Gastrocnemius medialis (tissue), 4 donors: Measurements from ENCODE around the gene C1orf35. TPM values are rescaled to one million over a fixed set of nuclear protein-coding genes. Genes with fewer than 3 reads are reported as not detected.
A peak's percentile ranks its signal among the peaks of the same experiment; 100 is the strongest.

Experiments used
- ATAC-seq, 2 donors: fragments of 150-250 bp; one replicate each; pipeline ENCODE4 v1.9.1; 2016
- DNase-seq, 2 donors: peaks; one replicate each; pipeline ENCODE4 v3.0.0-alpha.2; 2019
- H3K27ac ChIP-seq, 4 donors: fragments of 200-600 bp; sonication (generic); 1 replicate in 1 of 4; 2 replicates in 3 of 4; pipeline ENCODE4 v1.5.1; 2016 to 2018; ENCODE audit warnings: mild to moderate bottlenecking in 2 of 4, moderate library complexity in 1 of 4
- H3K27me3 ChIP-seq, 3 donors: fragments of 200-600 bp; sonication (generic) in 2 of 3; 1 replicate in 1 of 3; 2 replicates in 2 of 3; pipeline versions ENCODE4 v1.5.1 to v1.6.0; 2016 to 2019; ENCODE audit warnings: mild to moderate bottlenecking in 1 of 3, moderate library complexity in 1 of 3
- H3K36me3 ChIP-seq, 2 donors: fragments of 200-600 bp; sonication (generic) in 1 of 2; one replicate each; pipeline ENCODE4 v1.5.1; 2017 to 2018
- H3K4me1 ChIP-seq, 2 donors: fragments of 200-600 bp; sonication (generic) in 1 of 2; one replicate each; pipeline ENCODE4 v1.5.1; 2016 to 2017; ENCODE audit warnings: mild to moderate bottlenecking in 2 of 2
- H3K4me3 ChIP-seq, 4 donors: fragments of 200-600 bp; sonication (generic) in 3 of 4; 1 replicate in 1 of 4; 2 replicates in 3 of 4; pipeline ENCODE4 v1.5.1; 2016 to 2019; ENCODE audit warnings: mild to moderate bottlenecking in 2 of 4
- H3K9me3 ChIP-seq, 3 donors: fragments of 200-600 bp; sonication (generic) in 2 of 3; 1 replicate in 1 of 3; 2 replicates in 2 of 3; pipeline ENCODE4 v1.5.1; 2016 to 2019
- POLR2A ChIP-seq, 2 donors: fragments of 450-650 bp; IDR thresholded peaks; one replicate each; pipeline ENCODE4 v1.6.1; 2017; ENCODE audit warnings: antibody characterized with exemption in 2 of 2, mild to moderate bottlenecking in 2 of 2, moderate library complexity in 2 of 2
- in situ Hi-C, 4 donors: fragments of 200-750 bp; cut with MboI; loops; one replicate each; pipeline versions ENCODE4 v1.15.0 to v1.8.0; 2017; ENCODE audit warnings: low sequenced_read_pairs in 4 of 4
- intact Hi-C: fragments of 100-400 bp; cut with DNase I; formaldehyde crosslinking; loops from one replicate; pipeline ENCODE4 v1.15.1; 2023; ENCODE audit warnings: low total_unique reads
- total RNA-seq, 4 donors: library from RNA; depleted of rRNA; stranded (reverse); fragments of >200 nt; gene quantifications; one replicate each; pipeline versions ENCODE4 v1.1.0 to v1.2.3, GENCODE V29; 2016
- TF ChIP-seq, protein P1 (sequence below), 5 experiments: fragments of 450-650 bp in 3 of 5; fragments of 200-600 bp in 2 of 5; sonication (generic) in 2 of 5; IDR thresholded peaks in 4 of 5; conservative IDR thresholded peaks in 1 of 5; 1 replicate in 4 of 5; 2 replicates in 1 of 5; pipeline ENCODE4 v1.5.1; 2016 to 2019; ENCODE audit warnings: antibody characterized with exemption in 5 of 5, mild to moderate bottlenecking in 3 of 5, moderate library complexity in 3 of 5

C1orf35 gene
- total RNA-seq, 4 donors from 2014 or later = 5.9 to 11.0 (median 7.8) TPM

DNA sequence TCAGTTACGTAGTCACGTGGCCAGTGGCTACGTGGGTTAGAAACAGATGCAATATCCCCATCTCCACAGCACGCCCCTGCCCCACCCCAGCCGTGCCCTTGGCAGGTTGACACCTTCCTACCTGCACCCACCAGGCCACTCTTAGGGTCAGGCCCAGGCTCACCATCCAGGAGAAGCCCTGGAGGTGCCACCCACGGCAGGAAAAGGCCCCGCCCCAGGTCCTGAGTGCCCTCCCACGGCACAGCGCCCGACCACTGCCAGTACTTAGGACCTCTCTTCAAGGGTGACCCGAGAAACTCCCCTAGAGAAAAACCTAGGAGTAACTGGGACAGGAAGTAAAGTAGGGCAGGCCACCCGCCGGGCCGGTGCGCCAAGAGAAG, 1.5 kb downstream of the C1orf35 start:
- H3K9me3 ChIP-seq = no peaks in the 10 kb centered on the region
- peaks cover 14 to 21% of the 10 kb centered on the region in 2 donors for H3K4me1 ChIP-seq
- H3K27me3 ChIP-seq = no peaks in the 10 kb centered on the region
- peaks cover 0 to 45% of the 10 kb centered on the region in 2 donors for H3K36me3 ChIP-seq
- no peak for ATAC-seq
- H3K4me3 ChIP-seq = peak overlapping the region in 1 of 4 donors; percentile 92
- in situ Hi-C loops = no loop called here
- no peak for DNase-seq
- intact Hi-C loops = loop anchor here (10.0 kb wide), 2 partner anchors 303 to 383 kb away; partner anchors contain the start of genes RNF187 and TRIM11
- TF ChIP-seq, protein P1, sequence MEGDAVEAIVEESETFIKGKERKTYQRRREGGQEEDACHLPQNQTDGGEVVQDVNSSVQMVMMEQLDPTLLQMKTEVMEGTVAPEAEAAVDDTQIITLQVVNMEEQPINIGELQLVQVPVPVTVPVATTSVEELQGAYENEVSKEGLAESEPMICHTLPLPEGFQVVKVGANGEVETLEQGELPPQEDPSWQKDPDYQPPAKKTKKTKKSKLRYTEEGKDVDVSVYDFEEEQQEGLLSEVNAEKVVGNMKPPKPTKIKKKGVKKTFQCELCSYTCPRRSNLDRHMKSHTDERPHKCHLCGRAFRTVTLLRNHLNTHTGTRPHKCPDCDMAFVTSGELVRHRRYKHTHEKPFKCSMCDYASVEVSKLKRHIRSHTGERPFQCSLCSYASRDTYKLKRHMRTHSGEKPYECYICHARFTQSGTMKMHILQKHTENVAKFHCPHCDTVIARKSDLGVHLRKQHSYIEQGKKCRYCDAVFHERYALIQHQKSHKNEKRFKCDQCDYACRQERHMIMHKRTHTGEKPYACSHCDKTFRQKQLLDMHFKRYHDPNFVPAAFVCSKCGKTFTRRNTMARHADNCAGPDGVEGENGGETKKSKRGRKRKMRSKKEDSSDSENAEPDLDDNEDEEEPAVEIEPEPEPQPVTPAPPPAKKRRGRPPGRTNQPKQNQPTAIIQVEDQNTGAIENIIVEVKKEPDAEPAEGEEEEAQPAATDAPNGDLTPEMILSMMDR (IDR thresholded peaks at IDR 0.05 in 4 of 5, conservative IDR thresholded peaks at IDR 0.05 in 1 of 5) = no peak
- no peak for TF ChIP-seq POLR2A (IDR thresholded peaks at IDR 0.05)
- H3K27ac ChIP-seq = peak overlapping the region; percentile 81 to 97 (median 90)

- DNase-seq = no peak
These were observed 2.1 kb downstream of the C1orf35 start for GRCh38 chr1:228100822-228101613.

DNA sequence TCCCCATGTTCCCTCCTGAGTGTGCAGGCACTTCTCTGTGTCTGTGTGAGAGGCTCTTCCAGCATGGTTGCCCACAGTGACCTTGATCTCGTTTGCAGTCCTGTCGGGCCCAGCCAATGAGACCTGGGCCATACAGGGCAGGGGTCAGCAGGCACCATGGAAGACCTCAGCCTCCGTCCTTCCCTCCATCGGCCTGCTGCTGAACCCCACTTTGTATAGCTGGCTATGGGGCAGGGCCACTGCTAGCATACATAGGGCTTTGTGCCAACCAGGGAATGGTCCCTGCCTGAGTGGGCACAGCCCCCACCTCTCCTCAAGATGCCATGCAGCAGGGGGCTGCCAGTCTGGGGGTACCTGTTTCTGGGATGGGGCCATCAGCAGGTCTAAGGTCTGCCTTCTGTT, 3.8 kb downstream of the C1orf35 start:
- H3K9me3 ChIP-seq = peaks cover 0 to 4% (median 0%) of the 10 kb centered on the region in 3 donors
- peaks cover 7 to 21% of the 10 kb centered on the region in 2 donors for H3K4me1 ChIP-seq
- ATAC-seq (no peak), DNase-seq (no peak)
- H3K27ac ChIP-seq = no peak overlapping the region
- H3K36me3 ChIP-seq = peaks cover 0 to 34% of the 10 kb centered on the region in 2 donors
- TF ChIP-seq, protein P1 (IDR thresholded peaks at IDR 0.05 in 4 of 5, conservative IDR thresholded peaks at IDR 0.05 in 1 of 5) = no peak
- no peak for TF ChIP-seq POLR2A (IDR thresholded peaks at IDR 0.05)
- no peaks in the 10 kb centered on the region for H3K27me3 ChIP-seq
- in situ Hi-C loops (loop anchor here in 1 of 4 donors (25.0 kb wide), 1 partner anchor 337 kb away; no protein-coding TSS in a partner anchor), intact Hi-C loops (no loop called here)
- H3K4me3 ChIP-seq = no peak overlapping the region

More at GRCh38 chr1:228100822-228101613, 2.1 kb downstream of the C1orf35 start:
- Histone ChIP-seq H3K27ac (peak overlapping the region in 3 of 4 donors; percentile 45 to 97 (median 81)), H3K36me3 (peaks cover 0 to 39% of the 10 kb centered on the region in 2 donors), H3K4me1 (peaks cover 14 to 21% of the 10 kb centered on the region in 2 donors), H3K27me3 (no peaks in the 10 kb centered on the region), H3K9me3 (no peaks in the 10 kb centered on the region), H3K4me3 (no peak overlapping the region)
- ATAC-seq = no peak
- TF ChIP-seq, protein P1 (IDR thresholded peaks at IDR 0.05 in 4 of 5, conservative IDR thresholded peaks at IDR 0.05 in 1 of 5) = no peak
- no peak for TF ChIP-seq POLR2A (IDR thresholded peaks at IDR 0.05)
- in situ Hi-C loops = no loop called here
- intact Hi-C loops = loop anchor here (10.0 kb wide), 2 partner anchors 304 to 384 kb away; partner anchors contain the start of genes RNF187 and TRIM11

- H3K4me1 ChIP-seq = peaks cover under 1 to 15% of the 10 kb centered on the region in 2 donors
- peaks cover 0 to 34% of the 10 kb centered on the region in 2 donors for H3K36me3 ChIP-seq
- intact Hi-C loops (no loop called here), in situ Hi-C loops (loop anchor here in 1 of 4 donors (25.0 kb wide), 1 partner anchor 336 kb away; no protein-coding TSS in a partner anchor)
- no peak overlapping the region for H3K4me3 ChIP-seq
- DNase-seq = no peak
- no peaks in the 10 kb centered on the region for H3K27me3 ChIP-seq
- ATAC-seq = no peak
- H3K27ac ChIP-seq = peak overlapping the region in 1 of 4 donors; percentile 11
- H3K9me3 ChIP-seq = peaks cover 0 to 6% (median 0%) of the 10 kb centered on the region in 3 donors
- TF ChIP-seq, protein P1 (IDR thresholded peaks at IDR 0.05 in 4 of 5, conservative IDR thresholded peaks at IDR 0.05 in 1 of 5) = no peak
- no peak for TF ChIP-seq POLR2A (IDR thresholded peaks at IDR 0.05)
These were observed 4.7 kb downstream of the C1orf35 start for GRCh38 chr1:228098323-228098931.
